Endometrial microvascular endothelial cells (primary cell): ENCODE measurements around the gene SCAF11. TPM values are rescaled to one million over a fixed set of nuclear protein-coding genes. Genes with fewer than 3 reads are reported as not detected.
"Not testable (repeated sequence)": the region's sequence is repeated elsewhere in the genome, so short reads cannot be mapped to it uniquely, and the experiment has no call there.

ENCODE experiments used
- in situ Hi-C: cut with HindIII; loops from 2 replicates; pipeline ENCODE4 v1.10.0; 2017; ENCODE audit warnings: low sequenced_read_pairs, low pct_unique_long_range_greater_than_20kb; ENCODE audit errors: inconsistent ontology term
- total RNA-seq: library from RNA; depleted of rRNA; stranded (reverse); fragments of >200 nt; gene quantifications from one replicate; pipeline ENCODE4 v1.2.3, GENCODE V29; 2015; ENCODE audit errors: inconsistent ontology term

Gene SCAF11, protein sequence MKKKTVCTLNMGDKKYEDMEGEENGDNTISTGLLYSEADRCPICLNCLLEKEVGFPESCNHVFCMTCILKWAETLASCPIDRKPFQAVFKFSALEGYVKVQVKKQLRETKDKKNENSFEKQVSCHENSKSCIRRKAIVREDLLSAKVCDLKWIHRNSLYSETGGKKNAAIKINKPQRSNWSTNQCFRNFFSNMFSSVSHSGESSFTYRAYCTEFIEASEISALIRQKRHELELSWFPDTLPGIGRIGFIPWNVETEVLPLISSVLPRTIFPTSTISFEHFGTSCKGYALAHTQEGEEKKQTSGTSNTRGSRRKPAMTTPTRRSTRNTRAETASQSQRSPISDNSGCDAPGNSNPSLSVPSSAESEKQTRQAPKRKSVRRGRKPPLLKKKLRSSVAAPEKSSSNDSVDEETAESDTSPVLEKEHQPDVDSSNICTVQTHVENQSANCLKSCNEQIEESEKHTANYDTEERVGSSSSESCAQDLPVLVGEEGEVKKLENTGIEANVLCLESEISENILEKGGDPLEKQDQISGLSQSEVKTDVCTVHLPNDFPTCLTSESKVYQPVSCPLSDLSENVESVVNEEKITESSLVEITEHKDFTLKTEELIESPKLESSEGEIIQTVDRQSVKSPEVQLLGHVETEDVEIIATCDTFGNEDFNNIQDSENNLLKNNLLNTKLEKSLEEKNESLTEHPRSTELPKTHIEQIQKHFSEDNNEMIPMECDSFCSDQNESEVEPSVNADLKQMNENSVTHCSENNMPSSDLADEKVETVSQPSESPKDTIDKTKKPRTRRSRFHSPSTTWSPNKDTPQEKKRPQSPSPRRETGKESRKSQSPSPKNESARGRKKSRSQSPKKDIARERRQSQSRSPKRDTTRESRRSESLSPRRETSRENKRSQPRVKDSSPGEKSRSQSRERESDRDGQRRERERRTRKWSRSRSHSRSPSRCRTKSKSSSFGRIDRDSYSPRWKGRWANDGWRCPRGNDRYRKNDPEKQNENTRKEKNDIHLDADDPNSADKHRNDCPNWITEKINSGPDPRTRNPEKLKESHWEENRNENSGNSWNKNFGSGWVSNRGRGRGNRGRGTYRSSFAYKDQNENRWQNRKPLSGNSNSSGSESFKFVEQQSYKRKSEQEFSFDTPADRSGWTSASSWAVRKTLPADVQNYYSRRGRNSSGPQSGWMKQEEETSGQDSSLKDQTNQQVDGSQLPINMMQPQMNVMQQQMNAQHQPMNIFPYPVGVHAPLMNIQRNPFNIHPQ (N-terminal part only)
- total RNA-seq, result 91.4 TPM

DNA sequence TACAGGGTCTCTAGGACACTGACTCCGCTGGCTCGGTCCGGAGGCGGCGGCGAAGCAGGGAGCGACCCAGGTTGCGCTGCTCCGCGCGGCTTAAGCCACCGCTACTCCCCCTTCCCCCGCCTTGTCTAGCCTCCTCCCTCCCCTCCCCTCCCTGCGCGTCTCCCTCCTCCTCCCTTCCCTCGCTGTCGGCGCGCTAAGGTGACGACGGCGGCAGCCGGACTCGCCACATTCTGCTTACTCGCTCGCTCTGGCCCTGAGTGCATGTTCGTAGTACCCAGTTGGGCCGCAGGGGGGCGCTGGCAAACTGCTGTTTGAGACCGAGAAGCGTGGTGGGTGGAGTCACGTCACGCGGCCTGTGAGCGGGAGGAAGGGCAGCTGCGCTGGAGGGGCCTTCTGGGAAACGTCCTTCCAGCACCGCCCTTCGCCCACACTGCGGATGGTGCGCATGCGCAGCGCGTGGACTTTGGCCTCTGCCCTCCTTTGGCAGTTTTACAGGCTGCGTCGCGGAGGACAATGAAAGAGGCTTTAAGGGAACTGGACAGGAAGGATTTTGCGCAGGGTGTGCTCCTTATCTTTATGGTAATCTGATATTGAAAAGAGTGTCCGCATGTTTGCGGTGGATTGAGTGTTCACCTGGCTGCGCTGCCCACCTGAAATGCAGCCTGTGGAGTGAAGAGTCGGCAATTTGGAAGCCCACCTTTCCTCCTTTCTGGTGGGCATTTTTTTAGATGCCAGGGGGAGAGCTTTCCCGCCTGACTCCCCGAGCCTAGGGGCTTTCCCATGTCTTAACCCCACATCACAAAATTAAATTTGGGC is at the start of gene SCAF11:
SCAF11 (minus strand) TSS at position 107 of the 816 bp plus-strand sequence. CDS start 26,407 bp downstream, outside the sequence.
- in situ Hi-C loops, result no loop called here

DNA sequence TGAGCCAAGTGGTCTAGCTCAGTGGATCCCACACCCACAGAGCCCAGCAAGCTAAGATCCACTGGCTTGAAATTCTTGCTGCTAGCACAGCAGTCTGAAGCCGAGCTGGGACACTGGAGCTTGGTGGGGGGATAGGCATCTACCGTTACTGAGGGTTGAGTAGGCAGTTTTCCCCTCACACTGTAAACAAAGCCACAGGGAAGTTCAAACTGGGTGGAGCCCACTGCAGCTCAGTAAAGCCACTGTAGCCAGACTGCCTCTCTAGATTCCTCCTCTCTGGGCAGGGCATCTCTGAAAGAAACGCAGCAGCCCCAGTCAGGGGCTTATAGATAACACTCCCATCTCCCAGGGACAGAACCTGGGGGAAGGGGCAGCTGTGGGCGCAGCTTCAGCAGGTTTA is 46.7 kb upstream of the SCAF11 start:
- in situ Hi-C loops, result not testable (repeated sequence)

DNA sequence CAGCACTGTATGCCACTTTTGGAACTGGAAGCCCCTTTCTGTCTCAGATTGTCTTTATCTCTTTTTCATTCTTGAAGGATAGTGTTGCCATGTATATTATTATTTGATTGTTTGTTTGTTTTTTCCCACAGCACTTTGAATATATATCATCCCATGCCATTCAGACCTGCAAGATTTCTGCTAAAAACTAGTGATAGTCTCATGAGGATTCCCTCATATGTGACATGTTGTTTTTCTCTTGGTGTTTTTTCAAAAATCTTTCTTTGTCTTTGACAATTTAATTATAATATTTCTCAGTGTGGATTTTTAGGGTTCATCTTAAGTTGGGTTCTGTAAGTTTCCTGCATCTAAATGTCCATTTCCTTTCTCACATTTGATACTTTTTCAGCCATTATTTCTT is 36.8 kb upstream of the SCAF11 start:
- in situ Hi-C loops, result no loop called here

DNA sequence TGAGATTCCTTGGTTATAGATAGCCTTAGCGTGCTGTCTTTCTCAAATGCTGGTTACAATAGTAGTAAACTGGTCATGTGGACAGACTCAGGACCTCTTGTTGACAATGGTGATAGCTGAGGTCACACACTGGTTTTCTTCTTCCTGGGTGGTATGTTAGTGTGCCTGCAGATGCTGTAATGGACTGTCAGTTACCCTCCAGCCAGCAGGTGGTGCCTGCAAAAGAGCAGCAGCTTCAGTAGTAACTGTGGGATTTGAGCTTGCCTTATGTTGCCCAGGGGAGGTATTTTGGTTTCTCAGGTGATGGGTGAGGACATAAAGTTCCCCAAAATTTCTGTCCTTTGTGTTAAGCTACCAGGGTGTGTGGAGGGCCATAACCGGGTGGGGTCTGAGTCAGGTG is 33.7 kb upstream of the SCAF11 start:
- in situ Hi-C loops, result no loop called here

DNA sequence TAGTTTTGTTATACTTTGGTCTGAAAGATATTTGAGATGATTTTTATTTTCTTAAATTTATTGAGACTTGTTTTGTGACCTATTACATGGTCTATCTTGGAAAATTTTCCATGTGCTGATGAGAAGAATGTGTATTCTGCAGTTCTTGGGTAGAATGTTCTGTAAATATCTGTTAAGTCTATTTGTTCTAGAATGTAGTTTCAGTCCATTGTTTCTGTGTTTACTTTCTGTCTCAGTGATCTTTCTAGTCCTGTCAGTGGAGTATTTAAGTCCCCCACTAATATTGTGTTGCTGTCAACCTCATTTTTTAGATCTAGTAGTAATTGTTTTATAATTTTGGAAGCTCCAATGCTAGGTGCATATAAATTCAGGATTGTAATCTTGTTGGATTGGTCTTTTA is 30.4 kb upstream of the SCAF11 start:
- in situ Hi-C loops, result no loop called here

DNA sequence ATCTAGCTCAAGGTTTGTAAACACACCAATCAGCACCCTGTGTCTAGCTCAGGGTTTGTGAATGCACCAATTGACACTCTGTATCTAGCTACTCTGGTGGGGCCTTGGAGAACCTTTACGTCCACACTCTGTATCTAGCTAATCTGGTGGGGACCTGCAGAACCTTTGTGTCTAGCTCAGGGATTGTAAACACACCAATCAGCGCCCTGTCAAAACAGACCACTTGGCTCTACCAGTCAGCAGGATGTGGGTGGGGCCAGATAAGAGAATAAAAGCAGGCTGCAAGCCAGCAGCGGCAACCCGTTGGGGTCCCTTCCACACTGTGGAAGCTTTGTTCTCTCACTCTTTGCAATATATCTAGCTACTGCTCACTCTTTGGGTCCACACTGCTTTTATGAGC is 28.3 kb upstream of the SCAF11 start:
- in situ Hi-C loops, result not testable (repeated sequence)

DNA sequence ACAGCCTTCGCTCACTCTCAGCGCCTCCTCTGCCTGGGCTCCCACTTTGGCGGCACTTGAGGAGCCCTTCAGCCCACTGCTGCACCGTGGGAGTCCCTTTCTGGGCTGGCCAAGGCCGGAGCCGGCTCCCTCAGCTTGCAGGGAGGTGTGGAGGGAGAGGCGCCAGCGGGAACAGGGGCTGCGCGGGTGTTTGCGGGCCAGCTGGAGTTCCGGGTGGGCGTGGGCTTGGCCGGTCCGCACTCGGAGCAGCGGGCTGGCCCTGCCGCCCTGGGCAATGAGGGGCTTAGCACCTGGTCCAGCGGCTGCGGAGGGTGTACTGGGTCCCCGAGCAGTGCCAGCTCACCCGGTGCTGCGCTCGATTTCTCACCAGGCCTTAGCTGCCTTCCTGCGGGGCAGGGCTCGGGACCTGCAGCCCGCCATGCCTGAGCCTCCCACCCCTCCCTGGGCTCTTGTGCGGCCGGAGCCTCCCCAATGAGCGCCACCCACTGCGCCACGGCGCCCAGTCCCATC is 27.5 kb upstream of the SCAF11 start:
- in situ Hi-C loops, result not testable (repeated sequence)

DNA sequence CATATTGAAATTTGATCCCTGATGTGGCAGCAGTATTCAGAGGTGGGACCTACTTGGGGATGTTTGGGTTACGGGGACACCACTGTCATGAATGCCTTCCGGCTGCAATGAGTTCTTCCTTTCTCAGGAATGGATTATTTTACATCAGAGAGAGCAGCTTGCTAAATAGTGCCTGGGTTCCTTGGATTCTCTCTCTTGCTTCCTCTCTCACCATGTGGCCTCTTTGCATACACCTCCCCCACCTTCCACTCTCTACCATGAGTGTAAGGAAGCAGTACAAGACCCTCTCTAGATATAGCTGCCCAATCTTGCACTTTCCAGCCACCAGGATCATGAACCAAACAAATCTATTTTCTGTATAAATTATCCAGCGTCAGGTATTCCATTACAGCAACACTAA is 15.4 kb upstream of the SCAF11 start:
- in situ Hi-C loops, result no loop called here

DNA sequence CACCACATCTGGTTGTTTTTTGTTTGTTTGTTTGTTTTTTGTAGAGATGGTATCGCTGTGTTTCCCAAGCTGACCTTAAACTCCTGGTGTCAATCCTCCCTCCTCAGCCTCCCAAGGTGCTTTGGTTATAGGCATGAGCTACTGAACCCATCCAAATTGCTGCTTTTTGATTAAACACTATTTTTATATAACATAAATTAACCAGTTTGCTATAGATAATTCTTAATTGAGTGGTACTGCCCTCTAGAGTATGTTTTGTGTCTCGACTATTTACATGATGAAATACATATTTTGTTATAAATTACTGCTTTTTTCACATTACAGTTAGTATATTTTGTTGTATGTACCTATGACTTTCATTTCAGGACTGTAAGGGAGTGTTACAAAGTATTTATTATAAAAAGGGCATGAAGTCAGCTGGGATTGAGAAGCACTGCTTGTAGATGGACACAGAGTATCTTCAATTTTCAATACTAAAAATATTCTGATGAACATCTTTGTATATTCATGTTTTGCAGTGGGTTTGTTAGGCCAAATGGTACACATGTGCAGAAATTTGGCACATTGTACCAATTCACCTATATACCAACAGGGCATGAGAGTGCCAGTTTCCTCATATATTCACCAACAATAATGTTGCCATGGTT is 14.9 kb upstream of the SCAF11 start:
- in situ Hi-C loops, result no loop called here

DNA sequence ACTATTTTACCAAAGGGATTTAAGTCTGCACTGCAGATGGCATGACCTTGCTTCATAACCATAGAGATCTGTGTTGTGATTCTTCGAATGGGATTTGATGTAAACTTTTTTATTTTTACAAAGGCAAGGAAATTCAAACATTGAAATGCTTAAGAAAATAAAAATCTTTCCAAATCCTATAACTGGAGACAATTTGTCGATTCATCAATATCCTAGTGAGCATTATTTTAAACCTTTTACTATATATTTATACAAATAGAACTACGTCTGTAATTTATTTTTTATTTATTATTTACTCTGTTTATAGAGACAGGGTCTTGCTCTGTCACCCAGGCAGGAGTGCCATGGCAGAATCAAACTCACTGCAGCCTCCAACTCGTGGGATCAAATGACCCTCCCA is 14.3 kb upstream of the SCAF11 start:
- in situ Hi-C loops, result no loop called here

DNA sequence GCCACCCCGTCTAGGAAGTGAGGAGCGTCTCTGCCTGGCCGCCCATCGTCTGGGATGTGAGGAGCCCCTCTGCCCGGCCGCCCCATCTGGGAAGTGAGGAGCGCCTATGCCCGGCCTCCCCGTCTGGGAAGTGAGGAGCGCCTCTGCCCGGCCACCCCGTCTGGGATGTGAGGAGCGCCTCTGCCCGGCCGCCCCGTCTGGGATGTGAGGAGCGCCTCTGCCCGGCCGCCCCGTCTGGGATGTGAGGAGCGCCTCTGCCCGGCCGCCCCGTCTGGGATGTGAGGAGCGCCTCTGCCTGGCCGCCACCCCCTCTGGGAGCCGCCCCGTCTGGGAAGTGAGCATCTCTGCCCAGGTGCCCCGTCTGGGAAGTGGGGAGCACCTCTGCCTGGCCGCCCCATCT is 9.7 kb upstream of the SCAF11 start:
- in situ Hi-C loops, result not testable (repeated sequence)

DNA sequence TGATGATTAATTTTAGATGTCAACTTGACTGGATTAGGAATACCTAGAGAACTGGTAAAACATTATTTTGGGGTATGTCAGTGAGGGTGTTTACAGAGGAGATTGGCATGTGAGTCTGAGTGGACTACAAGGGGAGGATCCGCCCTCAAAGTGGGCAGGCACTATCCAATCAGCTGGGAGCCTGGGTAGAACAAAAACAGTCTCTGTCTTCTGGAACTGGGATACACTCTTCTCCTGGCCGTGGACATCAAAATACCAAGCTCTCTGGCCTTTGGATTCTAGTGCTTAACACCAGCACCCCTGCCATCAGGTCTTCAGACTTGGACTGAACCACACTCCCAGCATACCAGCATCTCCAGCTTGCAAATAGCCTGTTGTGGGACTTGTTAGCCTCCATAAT is 4.4 kb upstream of the SCAF11 start:
- in situ Hi-C loops, result no loop called here

DNA sequence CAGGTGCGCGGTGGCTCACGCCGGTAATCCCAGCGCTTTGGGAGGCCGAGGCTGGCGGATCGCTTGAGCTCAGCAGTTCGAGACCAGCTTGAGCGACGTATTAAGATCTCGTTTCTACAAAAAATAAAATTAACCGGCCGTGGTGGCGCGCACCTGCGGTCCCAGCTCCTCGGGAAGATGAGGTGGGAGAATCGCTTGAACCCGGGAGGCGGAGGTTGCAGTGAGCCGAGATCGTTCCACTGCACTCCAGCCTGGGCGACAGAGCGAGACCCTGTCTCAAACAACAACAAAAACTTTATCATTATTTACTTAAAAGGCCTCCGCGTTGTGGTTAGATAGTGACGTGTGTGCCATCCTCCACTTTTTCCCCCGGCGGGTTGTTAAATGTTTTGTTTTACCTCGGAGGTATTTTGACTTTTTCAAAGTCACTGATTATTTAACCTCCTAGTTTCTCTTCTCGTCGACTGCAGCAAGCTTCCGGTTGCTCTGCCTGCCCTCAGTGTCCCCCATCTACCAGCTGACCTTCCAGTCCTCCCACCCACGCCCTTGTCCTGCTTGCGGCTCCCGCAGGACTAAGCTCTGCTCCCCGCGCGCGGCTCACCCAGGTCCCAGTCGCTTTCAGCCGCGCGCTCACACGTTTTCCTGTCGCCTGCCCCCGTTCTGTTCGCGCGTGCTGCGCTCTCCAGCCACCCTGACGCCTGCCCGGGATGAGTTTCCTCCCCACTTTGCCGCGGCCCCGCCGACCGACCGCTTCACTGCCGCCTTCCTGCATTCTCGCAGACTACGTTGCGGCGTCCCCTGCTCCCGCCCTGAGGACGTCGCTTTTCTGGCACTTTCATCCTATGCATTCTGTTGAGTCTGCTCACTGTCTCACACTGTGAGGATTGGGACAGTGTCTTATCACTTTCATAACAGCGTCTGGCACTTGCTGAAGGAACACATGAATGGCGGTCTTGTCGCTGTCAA is 1.2 kb upstream of the SCAF11 start:
- in situ Hi-C loops, result no loop called here

DNA sequence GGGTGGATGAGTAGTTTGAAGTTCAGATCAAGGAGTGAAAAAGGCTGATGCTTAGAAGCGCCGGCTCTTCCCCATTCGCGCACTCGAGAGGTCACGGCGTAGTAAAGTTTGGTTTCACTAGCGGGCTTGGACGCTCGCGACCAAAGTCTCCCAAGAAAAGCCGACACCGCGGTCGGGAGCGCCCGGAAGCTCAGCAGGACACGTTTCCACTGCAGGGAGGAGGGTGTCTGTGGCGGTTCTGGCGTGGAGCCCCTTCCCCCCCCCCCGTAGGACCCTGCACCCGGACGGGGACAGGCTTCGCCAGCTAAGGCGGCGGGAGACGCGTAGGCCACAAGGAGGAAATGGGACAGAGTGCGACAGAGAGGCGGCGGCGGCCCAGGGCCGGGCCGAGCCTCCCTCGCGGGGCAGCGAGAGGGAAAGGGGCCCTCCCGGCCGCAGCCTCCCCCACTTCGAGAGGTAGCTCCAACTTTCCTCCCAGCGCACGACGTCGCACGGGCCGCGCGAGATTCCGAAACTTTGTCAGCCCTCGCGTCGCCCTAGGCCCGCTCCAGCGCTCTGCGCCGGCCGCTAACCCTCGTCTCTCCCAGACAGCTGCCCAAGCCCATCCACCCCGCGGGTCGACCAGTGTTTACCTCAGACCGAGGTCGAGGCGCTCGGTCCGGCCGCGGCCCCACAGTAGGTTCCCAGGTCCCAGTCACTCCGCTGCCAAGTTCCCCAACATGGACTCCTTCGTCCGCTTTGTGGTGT is 480 bp downstream of the SCAF11 start:
- in situ Hi-C loops, result no loop called here

DNA sequence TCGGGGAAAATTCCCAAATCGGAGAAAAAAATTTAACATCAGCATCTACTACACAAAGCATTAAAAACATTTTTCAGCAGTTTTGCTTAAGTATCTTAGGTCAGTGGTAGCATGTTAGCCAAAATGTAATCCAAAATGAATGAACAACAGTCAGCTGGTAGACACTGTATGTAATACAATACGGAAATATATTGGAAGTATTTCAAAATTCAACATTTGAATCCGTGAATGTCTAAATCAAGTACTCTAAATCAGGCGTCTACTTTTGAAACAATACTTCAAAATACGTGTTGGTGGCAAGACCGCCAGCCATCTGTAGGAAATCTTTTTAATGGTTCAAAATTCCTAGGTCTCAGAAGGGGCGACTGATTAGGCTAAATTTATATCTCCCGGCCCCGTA is 1.1 kb downstream of the SCAF11 start:
- in situ Hi-C loops, result no loop called here

DNA sequence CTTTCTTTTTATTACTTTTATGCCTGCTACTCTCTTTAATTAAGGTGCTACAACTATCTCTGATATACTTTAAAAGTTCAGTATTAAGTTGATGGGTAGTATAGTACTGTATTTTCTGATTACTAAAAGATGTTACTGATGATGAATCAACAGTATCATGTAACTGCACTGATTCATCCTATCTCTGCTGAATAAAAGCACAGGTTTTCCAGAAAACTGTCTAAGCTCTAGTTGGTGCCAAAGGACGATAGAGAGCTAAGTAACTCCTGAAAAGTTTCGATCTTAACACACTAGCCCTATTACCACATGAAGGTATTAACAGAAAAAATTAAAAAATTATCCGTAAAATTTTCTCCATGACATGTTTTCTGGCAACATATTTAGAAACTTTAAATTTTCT is 2.1 kb downstream of the SCAF11 start:
- in situ Hi-C loops, result no loop called here
